ENCODE measurements around the gene AGXT. TPM values are rescaled to one million over a fixed set of nuclear protein-coding genes. Genes with fewer than 3 reads are reported as not detected.

AGXT gene
- total RNA-seq, 1 experiment from 2014 or later: 0.34 TPM

- no TSS peak for BruUV-seq (replicated peaks)
- intact Hi-C loops (cut with micrococcal nuclease): no loop called here
- DNase-seq (ENCODE audit: low read depth, low spot score) (no peak), ATAC-seq (no peak)
- Histone ChIP-seq H3K79me2 (ENCODE audit: insufficient read depth, low read length) (no peaks in the 10 kb centered on the region), H3K9me3 (ENCODE audit: control insufficient read depth in 1 of 2, insufficient read depth in 1 of 2, low read depth in 1 of 2, low read length in 2 of 2) (no peaks in the 10 kb centered on the region), H3K36me3 (ENCODE audit: control insufficient read depth in 1 of 2, insufficient read depth in 2 of 2, low read length in 2 of 2) (no peaks in the 10 kb centered on the region), H2AFZ (ENCODE audit: low read depth, low read length, poor library complexity, severe bottlenecking) (no peak overlapping the region), H3K9ac (ENCODE audit: low read length) (no peak overlapping the region), H3K27ac (ENCODE audit: low read depth, low read length) (no peak overlapping the region), H3K4me1 (ENCODE audit: control insufficient read depth in 1 of 2, insufficient read depth in 2 of 2, low read length in 2 of 2) (no peaks in the 10 kb centered on the region), H4K20me1 (ENCODE audit: insufficient read depth) (no peaks in the 10 kb centered on the region), H3K4me2 (ENCODE audit: low read length) (no peak overlapping the region), H3K27me3 (ENCODE audit: insufficient read depth, low read length) (no peaks in the 10 kb centered on the region), H3K9me2 (ENCODE audit: insufficient read depth) (no peaks in the 10 kb centered on the region), H3K4me3 (replicated peaks in 1 of 2; ENCODE audit: low read depth in 1 of 2, low read length in 2 of 2) (no peak overlapping the region)
- TF ChIP-seq ZFX (IDR thresholded peaks at IDR 0.05): no peak
- TF ChIP-seq POLR2A (IDR thresholded peaks at IDR 0.05; ENCODE audit: borderline replicate concordance, extremely low read depth, insufficient read depth, insufficient read length): no peak
- TF ChIP-seq CTCF (IDR thresholded peaks at IDR 0.05 in 2 of 3, conservative IDR thresholded peaks at IDR 0.05 in 1 of 3; ENCODE audit: borderline replicate concordance in 1 of 3, insufficient read depth in 1 of 3, low read depth in 2 of 3, low read length in 2 of 3): no peak
- no peak for TF ChIP-seq TCF7L2 (IDR thresholded peaks at IDR 0.05; ENCODE audit: borderline replicate concordance, extremely low read depth, insufficient read depth, insufficient read length)
- RAD21 ChIA-PET (ENCODE audit: low non-redundant PET in 1 of 2, low total read pairs in 2 of 2, uncharacterized antibody in 2 of 2, unreplicated experiment in 2 of 2): no interaction called here
- CTCF ChIA-PET: no interaction called here
- POLR2A ChIA-PET: no interaction called here
Observed at GRCh38 chr2:240878341-240878936, 9.8 kb downstream of the AGXT start.

- Histone ChIP-seq H3K27ac (ENCODE audit: low read depth, low read length) (no peak overlapping the region), H2AFZ (ENCODE audit: low read depth, low read length, poor library complexity, severe bottlenecking) (no peak overlapping the region), H4K20me1 (ENCODE audit: insufficient read depth) (no peaks in the 10 kb centered on the region), H3K27me3 (ENCODE audit: insufficient read depth, low read length) (no peaks in the 10 kb centered on the region), H3K4me3 (replicated peaks in 1 of 2; ENCODE audit: low read depth in 1 of 2, low read length in 2 of 2) (no peak overlapping the region), H3K36me3 (ENCODE audit: control insufficient read depth in 1 of 2, insufficient read depth in 2 of 2, low read length in 2 of 2) (no peaks in the 10 kb centered on the region), H3K4me1 (ENCODE audit: control insufficient read depth in 1 of 2, insufficient read depth in 2 of 2, low read length in 2 of 2) (no peaks in the 10 kb centered on the region), H3K9ac (ENCODE audit: low read length) (no peak overlapping the region), H3K9me3 (ENCODE audit: control insufficient read depth in 1 of 2, insufficient read depth in 1 of 2, low read depth in 1 of 2, low read length in 2 of 2) (no peaks in the 10 kb centered on the region), H3K9me2 (ENCODE audit: insufficient read depth) (no peaks in the 10 kb centered on the region), H3K4me2 (ENCODE audit: low read length) (no peak overlapping the region), H3K79me2 (ENCODE audit: insufficient read depth, low read length) (no peaks in the 10 kb centered on the region)
- ChIA-PET RAD21 (ENCODE audit: low non-redundant PET in 1 of 2, low total read pairs in 2 of 2, uncharacterized antibody in 2 of 2, unreplicated experiment in 2 of 2) (no interaction called here), CTCF (no interaction called here), POLR2A (no interaction called here)
- ATAC-seq (no peak), DNase-seq (ENCODE audit: low read depth, low spot score) (no peak)
- no TSS peak for BruUV-seq (replicated peaks)
- intact Hi-C loops (cut with micrococcal nuclease): no loop called here
- no peak for TF ChIP-seq JUND (IDR thresholded peaks at IDR 0.05)
- TF ChIP-seq ZNF274 (IDR thresholded peaks at IDR 0.05; ENCODE audit: low read depth, low read length): no peak
- no peak for TF ChIP-seq ATF3 (IDR thresholded peaks at IDR 0.05)
- TF ChIP-seq SP1 (IDR thresholded peaks at IDR 0.05; ENCODE audit: low read depth): no peak
- no peak for TF ChIP-seq SIN3A (IDR thresholded peaks at IDR 0.05; ENCODE audit: low read depth)
- no peak for TF ChIP-seq TCF7L2 (IDR thresholded peaks at IDR 0.05; ENCODE audit: borderline replicate concordance, extremely low read depth, insufficient read depth, insufficient read length)
- no peak for TF ChIP-seq POLR2AphosphoS5 (IDR thresholded peaks at IDR 0.05; ENCODE audit: low read depth, low read length)
- TF ChIP-seq RAD21 (IDR thresholded peaks at IDR 0.05; ENCODE audit: low read depth): no peak
- no peak for TF ChIP-seq ZBTB33 (IDR thresholded peaks at IDR 0.05; ENCODE audit: extremely low read depth, insufficient replicate concordance, low read length)
- TF ChIP-seq EGR1 (IDR thresholded peaks at IDR 0.05; ENCODE audit: low read depth): no peak
- no peak for TF ChIP-seq EZH2phosphoT487 (IDR thresholded peaks at IDR 0.05; ENCODE audit: borderline replicate concordance)
- no peak for TF ChIP-seq ELF1 (IDR thresholded peaks at IDR 0.05; ENCODE audit: borderline replicate concordance, low read depth)
- no peak for TF ChIP-seq POLR2A (IDR thresholded peaks at IDR 0.05; ENCODE audit: borderline replicate concordance, extremely low read depth, insufficient read depth, insufficient read length)
- no peak for TF ChIP-seq ZFX (IDR thresholded peaks at IDR 0.05)
- no peak for TF ChIP-seq MAX (IDR thresholded peaks at IDR 0.05)
Observed at GRCh38 chr2:240879105-240879504, 10.5 kb downstream of the AGXT start.
